ENCODE measurements around the gene CNTNAP2.

CNTNAP2 gene

DNA sequence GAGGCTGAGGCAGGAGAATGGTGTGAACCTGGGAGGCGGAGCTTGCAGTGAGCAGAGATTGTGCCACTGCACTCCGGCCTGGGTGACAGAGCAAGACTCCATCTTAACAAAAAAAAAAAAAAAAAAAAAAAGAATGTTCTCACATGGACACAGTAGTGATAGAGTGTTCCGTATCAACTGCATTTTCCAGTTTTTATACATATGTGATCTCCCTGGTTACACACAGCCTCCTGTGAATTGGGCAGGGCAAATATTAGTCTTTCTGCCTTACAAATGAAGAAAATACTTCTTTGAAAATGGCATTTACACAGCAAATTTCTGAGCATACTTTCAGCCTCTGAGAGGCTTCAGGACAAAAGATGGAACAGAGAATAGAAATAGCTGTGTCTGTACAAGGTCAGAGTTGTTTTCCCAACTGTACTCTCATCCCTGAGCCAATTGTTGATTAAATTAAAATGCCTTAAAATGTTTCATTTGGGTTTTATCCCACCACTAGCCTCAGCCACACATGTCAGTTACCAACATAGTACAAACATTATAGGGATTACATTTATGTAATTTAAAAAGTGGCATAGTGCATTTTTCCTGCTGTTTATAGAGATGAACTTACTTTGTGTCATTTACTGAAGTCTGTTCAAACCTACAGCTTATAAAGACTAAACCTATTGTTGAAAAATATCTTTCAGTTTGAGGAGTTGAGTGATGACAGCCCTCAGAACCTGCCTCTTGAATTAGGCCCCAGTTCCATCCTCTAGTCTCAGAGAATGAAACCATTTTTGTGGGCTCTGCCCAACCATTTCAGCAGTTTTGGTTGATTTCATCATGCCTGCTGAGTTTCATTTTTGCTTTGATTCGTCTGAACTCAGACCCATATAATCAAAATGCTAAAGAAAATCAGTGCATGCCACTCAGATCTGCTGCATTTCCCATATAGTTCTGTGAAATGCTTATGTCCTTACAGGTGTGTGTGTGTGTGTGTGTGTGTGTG is 1864.5 kb downstream of the CNTNAP2 start:
- in situ Hi-C loops (cut with HindIII; ENCODE audit: low sequenced_read_pairs), result no loop called here

DNA sequence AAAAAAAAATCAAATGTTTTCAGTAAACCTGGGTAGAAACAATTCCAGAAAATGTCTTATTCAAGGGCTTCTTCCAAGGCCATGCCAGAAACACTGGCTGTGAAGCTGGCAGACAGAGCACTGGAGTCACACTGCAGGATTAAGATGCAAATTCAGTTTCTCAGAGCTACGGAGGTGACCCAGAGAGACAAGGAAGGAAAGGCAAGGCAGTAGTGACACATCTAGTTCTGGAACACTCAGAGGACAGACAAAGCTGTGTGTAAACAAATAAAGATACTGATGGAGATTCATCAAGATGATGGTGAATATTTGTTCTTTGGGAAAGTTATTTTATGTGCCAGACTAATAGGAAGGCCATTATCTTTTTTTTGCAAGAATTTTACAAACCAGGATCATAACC is 1865.7 kb downstream of the CNTNAP2 start:
- in situ Hi-C loops (cut with HindIII; ENCODE audit: low sequenced_read_pairs), result no loop called here

DNA sequence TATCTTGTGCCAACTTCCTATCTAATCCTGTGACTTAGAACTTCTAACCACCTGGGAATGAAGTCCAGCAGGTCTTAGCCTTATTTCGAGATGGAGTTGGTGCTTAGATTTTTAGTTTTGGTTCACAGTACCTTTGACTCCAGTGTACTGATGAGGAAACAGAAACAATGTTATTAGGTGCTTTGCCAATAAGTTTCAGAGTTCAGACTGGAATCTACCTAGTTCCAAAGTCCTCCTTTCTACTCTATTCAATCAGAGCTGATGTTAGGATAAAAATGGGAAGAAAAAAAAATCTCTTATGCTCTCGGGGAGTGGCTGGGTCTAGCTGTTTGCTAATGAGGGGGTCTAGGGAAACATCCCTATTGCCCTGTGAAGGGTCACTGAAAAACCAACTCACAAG is 1867.7 kb downstream of the CNTNAP2 start:
- in situ Hi-C loops (cut with HindIII; ENCODE audit: low sequenced_read_pairs), result no loop called here

DNA sequence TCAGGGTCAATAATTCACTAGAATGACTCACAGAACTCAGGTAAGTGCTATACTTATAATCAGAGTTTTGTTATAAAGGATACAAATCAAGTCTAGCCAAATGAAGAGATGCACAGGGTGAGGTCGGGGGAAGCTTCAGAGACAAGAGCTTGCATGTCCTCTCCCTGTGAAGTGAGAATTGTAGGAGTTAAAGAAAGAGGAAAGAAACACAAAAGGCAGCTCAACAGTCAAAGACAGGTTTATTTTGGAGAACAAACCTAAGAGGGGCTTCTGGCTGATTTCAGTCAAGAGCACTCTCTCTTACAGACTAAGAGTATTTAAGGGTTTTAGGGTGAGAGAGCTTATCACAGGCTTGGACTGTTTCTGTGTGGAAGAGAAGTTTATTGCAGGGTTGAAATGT is 1873.5 kb downstream of the CNTNAP2 start:
- in situ Hi-C loops (cut with HindIII; ENCODE audit: low sequenced_read_pairs), result no loop called here

DNA sequence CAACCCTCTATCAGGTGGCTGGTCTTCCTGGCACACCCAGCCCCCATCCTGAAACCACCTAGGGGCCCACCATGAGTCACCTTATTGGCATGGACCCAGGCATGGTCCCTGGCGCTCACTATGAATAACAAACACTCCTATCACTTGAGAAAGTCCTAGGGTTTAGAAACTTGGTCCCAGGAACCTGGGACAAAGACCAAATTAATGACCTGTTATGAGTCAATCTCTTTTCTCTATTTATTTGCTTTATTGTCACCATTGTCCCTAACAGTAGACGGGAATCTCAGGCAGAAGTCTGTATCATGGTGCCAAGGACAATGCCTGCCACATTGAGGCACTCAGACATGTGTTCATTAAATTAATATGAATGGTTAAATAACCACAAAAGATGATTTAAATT is 1874.3 kb downstream of the CNTNAP2 start:
- in situ Hi-C loops (cut with HindIII; ENCODE audit: low sequenced_read_pairs), result no loop called here

DNA sequence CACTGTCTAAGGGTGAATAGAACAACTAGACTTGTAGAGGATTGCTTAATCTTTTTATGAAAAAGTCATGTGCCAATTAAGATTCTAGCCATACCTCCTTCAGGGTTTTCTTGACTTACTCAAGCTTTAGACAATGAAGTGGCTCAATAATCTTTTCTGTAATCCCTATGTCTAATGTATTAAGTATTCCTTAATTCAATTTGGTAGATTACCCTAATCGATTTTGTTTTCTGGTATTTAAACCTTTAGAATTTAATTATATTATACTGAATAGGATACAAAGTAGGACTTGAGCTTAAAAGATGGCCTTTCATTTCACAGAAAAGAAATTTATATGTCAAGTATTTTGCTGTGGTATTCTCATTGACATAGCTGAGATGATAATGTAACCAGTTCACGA is 1876.1 kb downstream of the CNTNAP2 start:
- in situ Hi-C loops (cut with HindIII; ENCODE audit: low sequenced_read_pairs), result no loop called here

DNA sequence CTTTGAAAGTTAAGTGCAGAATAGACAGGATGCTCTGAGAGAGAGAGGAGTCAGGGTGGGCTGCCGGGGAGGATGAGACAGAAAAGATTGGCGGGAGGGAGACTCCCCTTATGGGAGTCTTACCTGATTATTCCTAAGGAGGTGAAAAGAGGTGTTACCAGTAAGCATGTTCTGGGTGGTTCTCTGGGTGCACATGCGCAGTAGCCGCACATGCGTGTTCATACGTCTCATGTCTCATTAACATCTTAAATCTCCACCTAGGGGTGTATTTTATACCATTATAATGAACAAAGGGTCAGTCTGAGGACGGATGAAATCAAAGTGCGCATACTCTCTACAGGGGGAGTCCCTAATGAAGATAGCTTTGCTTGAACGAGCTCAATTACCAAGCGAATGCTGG is 1881.0 kb downstream of the CNTNAP2 start:
- in situ Hi-C loops (cut with HindIII; ENCODE audit: low sequenced_read_pairs), result no loop called here

DNA sequence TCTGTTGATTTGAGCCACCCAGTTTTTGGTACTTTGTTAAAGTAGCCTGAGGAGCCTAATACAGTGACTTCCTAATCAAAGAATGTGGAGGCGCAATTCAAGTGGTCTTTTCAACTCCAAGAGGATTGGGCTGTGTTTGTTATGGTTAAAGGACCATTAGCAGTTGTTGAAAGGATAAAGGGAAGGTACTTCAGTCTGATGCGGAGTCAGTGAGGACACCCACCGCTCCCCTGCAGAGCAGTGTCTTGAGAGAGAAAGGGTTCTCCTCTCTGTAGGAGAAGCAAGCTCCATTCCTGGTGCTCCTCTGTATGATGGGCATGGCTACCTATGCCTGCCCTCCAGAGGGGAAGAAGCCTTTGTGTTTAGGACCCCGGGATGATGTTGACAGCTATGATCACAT is 1883.4 kb downstream of the CNTNAP2 start:
- in situ Hi-C loops (cut with HindIII; ENCODE audit: low sequenced_read_pairs), result no loop called here

DNA sequence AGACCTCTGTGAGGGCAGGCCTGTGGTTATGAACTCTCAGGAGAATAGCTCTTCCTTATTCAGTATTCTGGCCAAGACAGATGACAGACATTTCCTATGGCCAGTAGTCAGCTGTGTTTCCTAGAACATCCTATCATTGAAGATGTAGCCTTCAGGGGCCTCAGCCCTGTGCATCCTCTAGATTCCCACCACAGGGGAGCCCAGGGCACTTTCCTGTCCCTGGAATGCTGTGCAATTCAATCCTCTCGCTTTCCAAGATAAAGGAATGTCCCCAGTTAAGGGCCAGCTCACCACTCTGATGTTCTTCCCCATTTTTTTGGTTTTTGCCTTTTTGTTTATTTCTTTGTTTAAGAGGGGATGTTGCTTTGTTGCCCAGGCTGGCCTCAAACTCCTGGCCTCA is 1895.2 kb downstream of the CNTNAP2 start:
- in situ Hi-C loops (cut with HindIII; ENCODE audit: low sequenced_read_pairs), result no loop called here

DNA sequence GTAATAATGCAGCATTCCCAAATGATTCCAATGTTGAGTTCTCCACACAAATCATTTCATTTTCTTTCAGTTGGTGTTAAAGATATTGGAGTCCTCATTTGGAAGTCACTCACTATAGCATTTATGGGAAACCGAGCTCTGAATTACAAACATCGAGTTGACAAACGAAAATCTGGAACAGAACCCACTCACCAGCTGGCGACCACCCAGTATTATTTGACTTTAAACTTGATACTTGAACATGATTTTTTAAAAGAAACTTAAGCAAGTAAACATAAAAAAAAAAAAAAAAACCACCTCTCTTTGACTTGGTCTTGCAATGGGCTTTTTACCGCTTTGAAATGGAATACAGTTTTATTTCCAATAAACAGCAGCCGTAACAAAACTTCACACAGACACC is 1897.4 kb downstream of the CNTNAP2 start:
- in situ Hi-C loops (cut with HindIII; ENCODE audit: low sequenced_read_pairs), result no loop called here

DNA sequence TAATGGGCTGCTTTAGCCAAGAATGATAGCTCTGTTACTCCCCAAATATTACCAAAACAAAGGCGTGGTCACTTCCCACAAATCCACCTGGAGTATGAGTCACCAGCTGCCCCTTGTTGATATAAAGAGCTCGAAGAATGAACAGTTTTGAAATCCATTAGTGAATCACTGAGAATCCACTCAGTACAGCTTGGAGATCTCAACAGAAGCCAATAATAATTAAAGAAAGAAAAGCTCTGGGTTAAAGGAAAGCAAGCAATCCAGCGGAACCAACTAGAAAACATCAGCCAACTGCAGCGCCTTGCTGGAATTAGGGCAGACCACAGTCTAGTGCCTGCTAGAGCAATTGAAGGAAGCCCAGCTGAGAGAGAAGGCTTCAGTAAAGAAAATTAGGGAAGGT is 1897.9 kb downstream of the CNTNAP2 start:
- in situ Hi-C loops (cut with HindIII; ENCODE audit: low sequenced_read_pairs), result no loop called here

DNA sequence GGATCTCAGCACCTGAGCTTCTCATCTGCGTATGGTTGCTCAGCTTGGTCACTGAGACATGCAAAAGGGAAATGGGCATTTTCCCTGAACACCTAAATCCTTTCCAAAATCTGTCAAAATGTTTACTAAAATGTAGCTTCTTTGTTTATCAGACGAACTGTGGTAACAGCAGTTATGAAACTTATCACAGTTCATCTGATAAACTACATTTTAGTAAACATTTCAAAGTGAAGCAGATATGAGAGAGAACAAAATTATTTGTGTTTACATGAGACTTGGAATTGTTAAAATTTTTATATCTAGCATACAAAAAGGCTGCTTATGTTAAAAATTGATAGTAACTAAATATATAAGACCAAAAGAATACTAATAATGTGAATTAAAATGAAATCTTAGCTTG is 1900.5 kb downstream of the CNTNAP2 start:
- in situ Hi-C loops (cut with HindIII; ENCODE audit: low sequenced_read_pairs), result no loop called here

DNA sequence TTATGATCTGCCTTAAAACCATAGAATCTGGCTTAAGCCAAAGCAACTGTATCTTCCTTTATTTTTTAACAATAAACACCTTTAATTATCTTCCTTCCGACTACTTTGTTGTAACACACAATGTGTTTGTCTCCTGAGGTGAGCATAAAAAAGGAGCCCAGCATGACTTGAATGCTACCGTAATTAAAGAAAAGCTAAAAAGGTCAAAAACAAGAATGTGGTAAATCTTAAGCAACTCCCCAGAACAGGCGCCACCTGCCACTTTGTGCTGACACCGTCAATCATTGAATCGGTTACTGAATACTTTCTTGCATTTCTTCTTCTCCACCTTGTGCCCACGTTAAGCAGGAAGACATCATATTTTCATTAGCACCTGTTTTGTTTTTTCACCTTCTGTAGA is 1904.1 kb downstream of the CNTNAP2 start:
- in situ Hi-C loops (cut with HindIII; ENCODE audit: low sequenced_read_pairs), result no loop called here

DNA sequence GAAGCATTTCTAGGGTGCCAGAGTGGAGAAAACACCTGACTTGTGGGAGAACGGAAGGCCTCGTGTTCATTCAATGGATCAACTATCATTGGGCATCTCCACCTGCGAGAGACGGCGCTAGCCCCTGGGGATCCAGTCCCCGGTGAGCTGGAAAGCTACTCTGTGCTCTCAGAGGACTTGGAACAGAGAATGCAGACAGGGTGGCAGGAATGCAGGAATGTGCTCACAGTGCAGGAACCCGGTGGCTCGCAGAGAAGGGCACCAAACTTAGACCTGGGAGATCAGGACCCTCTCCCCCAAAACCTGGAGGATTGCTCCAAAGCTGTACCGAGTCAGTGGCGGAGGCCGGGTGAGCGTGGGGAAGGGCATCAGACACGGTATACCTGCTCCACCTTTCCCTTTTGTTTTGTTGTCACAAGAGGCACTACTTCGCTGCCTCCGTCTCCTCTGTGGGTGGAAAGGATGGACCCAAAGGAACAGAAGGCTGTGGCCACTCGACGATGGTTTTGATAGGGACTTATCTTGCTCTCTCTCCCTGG is 1905.0 kb downstream of the CNTNAP2 start:
- in situ Hi-C loops (cut with HindIII; ENCODE audit: low sequenced_read_pairs), result no loop called here

DNA sequence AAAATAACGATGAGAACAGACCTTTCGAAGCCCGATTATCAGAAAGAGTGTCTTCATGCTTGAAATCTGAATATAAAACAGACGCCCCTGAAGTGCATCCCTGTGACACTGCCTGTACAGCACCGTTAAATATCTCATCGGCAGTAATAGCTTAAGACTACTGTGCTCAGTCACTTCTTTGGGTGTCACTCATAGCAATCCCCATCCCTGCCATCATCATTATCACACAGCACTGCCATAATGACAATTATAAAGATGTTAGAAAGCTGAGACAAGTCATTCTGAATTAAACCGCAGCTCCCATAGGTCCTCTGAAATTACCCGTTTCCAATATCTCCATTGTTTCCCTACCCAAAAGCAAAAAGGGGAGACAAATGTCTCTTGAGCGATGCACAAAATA is 1906.2 kb downstream of the CNTNAP2 start:
- in situ Hi-C loops (cut with HindIII; ENCODE audit: low sequenced_read_pairs), result no loop called here

DNA sequence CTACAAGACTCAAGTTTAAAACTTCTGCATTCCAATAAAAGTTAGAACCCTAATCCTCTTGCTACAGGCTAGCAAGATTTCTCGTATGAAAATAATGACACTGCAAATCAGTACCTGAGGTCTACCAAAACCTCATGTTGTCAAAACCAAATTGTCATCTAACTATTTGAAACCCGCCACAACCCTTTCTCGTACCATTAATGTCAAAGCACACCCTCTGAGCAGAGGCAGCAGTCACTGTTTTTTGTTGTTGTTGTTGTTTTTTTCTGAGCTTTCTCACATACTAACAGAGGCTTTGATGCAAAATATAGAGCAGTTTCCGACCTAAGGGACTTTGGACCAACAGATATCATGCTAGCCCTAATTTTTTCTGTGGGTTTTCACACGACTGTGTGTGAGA is 1910.1 kb downstream of the CNTNAP2 start:
- in situ Hi-C loops (cut with HindIII; ENCODE audit: low sequenced_read_pairs), result no loop called here

DNA sequence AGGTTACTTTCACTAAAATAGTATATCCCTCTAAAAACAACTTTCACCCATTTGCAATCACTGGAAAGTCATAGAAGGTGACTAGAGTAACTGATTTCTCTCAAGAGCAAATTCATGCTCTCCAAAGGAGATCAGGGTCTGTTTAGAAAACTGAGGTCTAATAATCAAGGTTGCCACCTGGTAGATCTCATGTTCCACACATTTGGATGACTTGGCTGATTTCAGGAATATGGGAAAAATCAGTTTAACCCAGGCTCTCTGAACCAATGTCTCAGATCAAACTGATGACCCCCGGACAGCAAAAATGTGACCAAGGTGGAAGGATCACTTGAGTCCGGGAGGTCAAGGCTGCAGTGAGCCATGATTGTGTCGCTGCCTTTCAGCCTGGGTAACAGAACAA is 1911.6 kb downstream of the CNTNAP2 start:
- in situ Hi-C loops (cut with HindIII; ENCODE audit: low sequenced_read_pairs), result no loop called here

DNA sequence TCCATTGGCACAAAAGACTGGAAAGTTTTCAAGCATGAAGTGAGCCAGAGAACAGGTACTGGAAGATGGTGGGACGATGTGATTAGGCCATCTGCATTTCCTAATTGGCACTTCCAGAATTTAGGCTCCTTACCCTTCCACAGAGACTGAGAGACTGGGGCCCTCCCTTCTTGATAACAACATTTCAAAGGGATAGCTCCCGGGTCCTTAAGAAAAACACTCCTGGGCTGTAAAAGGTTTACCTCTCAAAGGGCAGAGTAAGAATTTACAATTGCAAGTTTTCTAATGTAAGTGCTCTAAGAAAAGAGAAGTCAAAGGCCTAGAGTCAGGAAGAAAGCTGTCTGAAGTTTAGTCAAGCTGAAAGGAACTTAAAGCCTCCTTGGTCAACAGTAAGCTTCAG is 1914.4 kb downstream of the CNTNAP2 start:
- in situ Hi-C loops (cut with HindIII; ENCODE audit: low sequenced_read_pairs), result no loop called here

DNA sequence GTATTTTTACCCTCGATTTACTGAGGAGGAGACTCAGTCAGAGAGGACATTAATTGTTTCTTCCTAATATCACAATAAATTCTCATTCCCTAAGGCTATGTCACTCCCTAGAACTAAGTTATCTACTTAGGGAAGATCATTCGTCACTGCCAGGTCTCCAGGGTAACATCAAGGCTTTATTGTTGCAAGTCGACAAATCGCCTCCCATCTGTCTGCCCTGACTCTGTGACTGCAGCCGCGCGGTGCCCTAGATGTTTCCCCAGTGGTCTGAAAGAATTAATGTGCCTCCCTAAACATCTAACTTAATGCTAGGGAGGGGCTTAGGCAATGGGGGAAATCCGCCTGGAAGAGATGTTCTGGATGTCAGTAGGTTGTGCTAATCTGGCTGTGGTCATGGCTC is 1915.2 kb downstream of the CNTNAP2 start:
- in situ Hi-C loops (cut with HindIII; ENCODE audit: low sequenced_read_pairs), result no loop called here

DNA sequence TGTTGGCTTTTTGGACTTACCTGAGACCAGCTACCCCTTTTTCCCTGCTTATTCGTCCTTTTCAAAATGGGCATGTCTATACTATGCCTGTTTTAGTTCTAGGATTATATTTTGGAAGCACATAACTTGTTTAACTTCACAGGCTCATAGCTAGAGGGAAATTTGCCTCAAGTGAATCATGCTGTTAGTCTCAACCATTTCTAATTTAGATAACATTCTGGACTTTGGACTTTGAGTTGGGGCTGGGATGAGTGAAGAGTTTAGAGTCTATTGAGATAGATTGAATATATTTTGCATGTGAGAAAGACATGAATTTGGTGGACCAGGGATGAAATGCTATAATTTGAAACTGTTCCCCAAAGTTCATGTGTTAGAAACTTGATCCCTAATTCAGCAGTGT is 1919.3 kb downstream of the CNTNAP2 start:
- in situ Hi-C loops (cut with HindIII; ENCODE audit: low sequenced_read_pairs), result no loop called here

DNA sequence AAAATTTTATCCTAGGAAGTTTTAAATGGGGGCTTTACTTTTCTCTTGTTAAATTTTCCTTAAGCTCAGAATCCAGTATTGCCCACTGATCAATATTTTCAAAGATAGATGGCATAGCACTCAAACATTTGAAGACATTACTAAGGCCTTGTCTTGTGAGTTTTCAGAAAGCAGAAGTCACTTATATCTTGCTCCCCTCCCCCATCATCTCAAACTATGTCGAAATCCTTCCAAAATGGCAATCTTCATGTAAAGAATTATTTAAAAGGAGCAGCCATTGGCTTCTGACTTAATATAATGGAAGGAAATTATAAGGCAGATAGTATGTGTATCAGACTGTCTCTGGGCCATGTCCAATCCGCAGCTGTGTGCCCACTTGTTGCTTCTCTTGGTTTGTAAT is 1920.4 kb downstream of the CNTNAP2 start:
- in situ Hi-C loops (cut with HindIII; ENCODE audit: low sequenced_read_pairs), result no loop called here

DNA sequence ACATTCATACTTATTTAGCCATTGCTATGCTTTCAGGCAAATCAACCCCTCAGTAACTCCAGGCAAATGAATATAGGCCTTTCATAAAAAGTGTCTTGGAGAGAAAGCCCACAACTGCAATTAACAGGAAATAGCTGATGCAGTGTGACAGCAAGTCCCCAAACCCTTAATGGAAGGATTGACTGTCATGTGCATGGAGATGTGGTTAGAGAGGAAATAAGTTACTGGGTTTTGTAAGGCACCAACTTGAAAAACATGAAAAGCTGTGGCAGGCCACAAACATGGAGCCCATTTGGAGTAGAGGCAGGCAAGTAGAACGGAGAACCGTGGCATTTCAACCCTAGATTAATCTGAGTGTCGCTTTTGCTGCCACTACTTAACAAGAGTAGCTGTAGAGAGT is 1924.6 kb downstream of the CNTNAP2 start:
- in situ Hi-C loops (cut with HindIII; ENCODE audit: low sequenced_read_pairs), result no loop called here
